Progenitor cell of endocrine pancreas (in vitro differentiated cells): ENCODE data around the gene MPIG6B. TPM values are rescaled to one million over a fixed set of nuclear protein-coding genes. Genes with fewer than 3 reads are reported as not detected.
A peak's percentile ranks its signal among the peaks of the same experiment; 100 is the strongest.

Source experiments
- DNase-seq: peaks from one replicate; pipeline ENCODE4 v3.0.0; 2021; ENCODE audit warnings: low spot score; ENCODE audit not compliant: unreplicated experiment
- H3K27ac Mint-ChIP-seq: 2 replicates; pipeline ENCODE4 v1.8.0; 2021; ENCODE audit warnings: mild to moderate bottlenecking, moderate library complexity, mixed read lengths
- H3K27me3 Mint-ChIP-seq: 2 replicates; pipeline ENCODE4 v1.8.0; 2021; ENCODE audit warnings: mixed read lengths
- H3K36me3 Mint-ChIP-seq: 2 replicates; pipeline ENCODE4 v1.8.0; 2022; ENCODE audit warnings: mixed read lengths; ENCODE audit not compliant: insufficient read depth
- H3K4me1 Mint-ChIP-seq: 2 replicates; pipeline ENCODE4 v1.8.0; 2021; ENCODE audit warnings: low read depth, mixed read lengths
- H3K4me3 Mint-ChIP-seq: 2 replicates; pipeline ENCODE4 v1.8.0; 2021; ENCODE audit warnings: low read depth, mild to moderate bottlenecking, moderate library complexity, mixed read lengths
- H3K9me3 Mint-ChIP-seq: 2 replicates; pipeline ENCODE4 v1.8.0; 2021; ENCODE audit warnings: low read depth, mixed read lengths
- total RNA-seq: library from RNA; stranded (reverse); gene quantifications from 2 replicates; pipeline ENCODE4 v1.2.1, GENCODE V29; 2021
- TF ChIP-seq, protein P1 (sequence below): fragments of 200-600 bp; sonication (generic); IDR thresholded peaks from one replicate; pipeline ENCODE4 v1.5.0; 2021; ENCODE audit warnings: antibody characterized with exemption, mild to moderate bottlenecking; ENCODE audit not compliant: unreplicated experiment

MPIG6B gene
- total RNA-seq, 1 donor from 2014 or later = not detected

DNA sequence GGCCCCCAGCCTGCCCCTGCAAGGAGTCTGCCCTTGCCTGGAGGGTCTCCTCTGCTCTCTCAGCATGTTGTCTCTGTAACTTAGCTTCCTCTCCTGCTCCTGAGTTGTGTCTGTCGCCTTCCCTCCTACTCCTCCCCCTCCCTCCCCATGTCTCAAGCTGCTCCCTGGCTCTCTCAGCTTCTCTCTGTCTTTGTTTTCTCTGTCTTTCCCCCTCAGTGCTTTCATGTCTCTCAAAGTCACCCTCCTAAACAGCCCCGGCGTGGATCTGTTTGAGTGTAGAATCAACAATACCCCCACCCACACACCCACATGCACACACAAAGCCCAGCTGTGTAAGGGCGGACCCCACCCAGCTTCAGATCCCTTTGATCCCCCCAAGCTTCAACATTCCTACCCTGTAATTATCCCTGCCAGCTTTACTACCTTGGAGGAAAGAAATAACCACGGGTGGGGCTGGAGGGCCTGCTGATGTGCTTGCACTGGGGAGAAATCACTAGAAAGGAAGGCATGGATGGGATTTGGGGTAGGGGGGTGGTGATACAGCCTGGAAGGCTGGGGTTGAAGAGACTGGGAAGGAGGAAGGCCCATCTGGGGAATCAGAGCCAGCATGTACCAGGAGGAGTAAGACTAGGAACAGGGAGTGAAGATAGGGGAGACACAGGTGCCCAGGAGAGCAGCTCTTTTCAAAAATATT is 9.0 kb upstream of the MPIG6B start:
- DNase-seq = no peak
- Mint-ChIP-seq H3K4me3 (no peak overlapping the region), H3K27me3 (peaks cover 11% of the 10 kb centered on the region)

DNA sequence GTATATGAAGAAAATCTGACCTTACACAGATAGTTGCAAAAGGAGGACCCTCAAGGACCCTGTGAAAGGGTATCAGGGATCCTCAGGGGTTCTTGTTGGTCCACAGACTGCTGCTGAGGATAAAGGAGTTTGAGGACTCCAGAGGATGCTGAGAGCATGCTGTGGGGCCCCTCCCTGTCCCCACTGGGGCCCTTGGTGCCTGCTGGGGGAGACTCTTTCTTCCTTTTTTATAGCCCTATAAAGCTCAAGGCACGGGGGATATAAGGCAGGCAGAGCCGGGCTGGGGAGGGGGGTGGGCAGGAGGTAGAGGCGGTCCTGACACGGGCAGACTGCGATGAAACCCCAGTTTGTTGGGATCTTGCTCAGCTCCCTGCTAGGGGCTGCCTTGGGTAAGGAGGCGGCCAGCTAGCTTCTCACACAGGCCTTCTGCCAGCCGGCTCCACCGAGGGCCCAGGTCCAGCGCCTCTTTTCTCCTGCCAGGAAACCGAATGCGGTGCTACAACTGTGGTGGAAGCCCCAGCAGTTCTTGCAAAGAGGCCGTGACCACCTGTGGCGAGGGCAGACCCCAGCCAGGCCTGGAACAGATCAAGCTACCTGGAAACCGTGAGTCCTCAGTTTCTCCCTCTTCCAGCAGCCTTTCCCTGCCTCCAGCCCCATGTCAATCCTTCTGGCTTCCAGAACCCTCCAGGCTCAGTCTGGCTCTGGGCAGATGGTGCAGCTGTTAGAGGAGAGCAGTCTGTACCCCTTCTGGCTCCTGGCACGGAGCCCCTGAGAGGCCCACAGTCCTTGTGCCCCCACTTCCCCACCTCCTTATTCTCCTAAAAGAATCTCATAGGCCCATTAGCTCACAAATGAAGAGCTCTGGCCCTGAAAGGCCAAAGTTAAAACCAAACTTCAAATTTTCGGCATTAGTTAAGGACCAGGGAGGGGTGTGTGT is 7.9 kb upstream of the MPIG6B start, which contains the start of gene LY6G6D:
LY6G6D (plus strand) TSS at position 327 of the 937 bp plus-strand sequence; CDS start at position 335, 8 bp downstream.
- no peak for DNase-seq
- Mint-ChIP-seq H3K4me1 (peaks cover 32% of the 10 kb centered on the region), H3K27me3 (peaks cover 11% of the 10 kb centered on the region), H3K9me3 (no peaks in the 10 kb centered on the region), H3K36me3 (no peaks in the 10 kb centered on the region), H3K27ac (peak within 1 kb of the TSS; percentile 88), H3K4me3 (no peak within 1 kb of the TSS)
- TF ChIP-seq, protein P1, sequence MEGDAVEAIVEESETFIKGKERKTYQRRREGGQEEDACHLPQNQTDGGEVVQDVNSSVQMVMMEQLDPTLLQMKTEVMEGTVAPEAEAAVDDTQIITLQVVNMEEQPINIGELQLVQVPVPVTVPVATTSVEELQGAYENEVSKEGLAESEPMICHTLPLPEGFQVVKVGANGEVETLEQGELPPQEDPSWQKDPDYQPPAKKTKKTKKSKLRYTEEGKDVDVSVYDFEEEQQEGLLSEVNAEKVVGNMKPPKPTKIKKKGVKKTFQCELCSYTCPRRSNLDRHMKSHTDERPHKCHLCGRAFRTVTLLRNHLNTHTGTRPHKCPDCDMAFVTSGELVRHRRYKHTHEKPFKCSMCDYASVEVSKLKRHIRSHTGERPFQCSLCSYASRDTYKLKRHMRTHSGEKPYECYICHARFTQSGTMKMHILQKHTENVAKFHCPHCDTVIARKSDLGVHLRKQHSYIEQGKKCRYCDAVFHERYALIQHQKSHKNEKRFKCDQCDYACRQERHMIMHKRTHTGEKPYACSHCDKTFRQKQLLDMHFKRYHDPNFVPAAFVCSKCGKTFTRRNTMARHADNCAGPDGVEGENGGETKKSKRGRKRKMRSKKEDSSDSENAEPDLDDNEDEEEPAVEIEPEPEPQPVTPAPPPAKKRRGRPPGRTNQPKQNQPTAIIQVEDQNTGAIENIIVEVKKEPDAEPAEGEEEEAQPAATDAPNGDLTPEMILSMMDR = no peak

More for the DNA sequence above, 9.0 kb upstream of the MPIG6B start:
- Mint-ChIP-seq H3K9me3 (no peaks in the 10 kb centered on the region), H3K36me3 (no peaks in the 10 kb centered on the region), H3K4me1 (peaks cover 32% of the 10 kb centered on the region), H3K27ac (peak overlapping the region; percentile 88)
- TF ChIP-seq, protein P1 = no peak

DNA sequence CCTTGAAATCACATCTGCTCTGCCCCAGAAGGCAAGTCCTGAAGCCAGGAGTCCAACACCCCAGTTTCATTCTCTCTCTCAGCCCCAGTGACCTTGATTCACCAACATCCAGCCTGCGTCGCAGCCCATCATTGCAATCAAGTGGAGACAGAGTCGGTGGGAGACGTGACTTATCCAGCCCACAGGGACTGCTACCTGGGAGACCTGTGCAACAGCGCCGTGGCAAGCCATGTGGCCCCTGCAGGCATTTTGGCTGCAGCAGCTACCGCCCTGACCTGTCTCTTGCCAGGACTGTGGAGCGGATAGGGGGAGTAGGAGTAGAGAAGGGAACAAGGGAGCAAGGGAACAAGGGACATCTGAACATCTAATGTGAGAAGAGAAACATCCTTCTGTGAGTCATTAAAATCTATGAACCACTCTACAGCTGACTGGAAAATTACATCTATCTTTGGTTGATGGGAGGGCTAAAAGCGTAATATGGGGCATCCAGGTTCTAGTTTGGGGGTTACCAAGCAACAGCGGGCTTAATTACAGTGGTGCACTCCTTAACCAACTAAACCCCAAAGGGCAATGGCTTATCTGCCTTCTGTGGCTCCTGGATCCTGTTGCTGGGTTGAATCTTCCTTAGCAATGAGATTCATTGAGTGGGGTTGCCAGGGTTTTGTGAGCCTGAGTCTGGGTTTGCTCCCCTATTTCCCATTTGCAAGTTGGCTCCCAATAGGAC is 5.5 kb upstream of the MPIG6B start:
- no peaks in the 10 kb centered on the region for H3K9me3 Mint-ChIP-seq
- H3K4me3 Mint-ChIP-seq = no peak overlapping the region
- peak; percentile 34 for DNase-seq
- H3K27ac Mint-ChIP-seq = no peak overlapping the region
- H3K36me3 Mint-ChIP-seq = no peaks in the 10 kb centered on the region
- peaks cover 5% of the 10 kb centered on the region for H3K27me3 Mint-ChIP-seq
- peaks cover 30% of the 10 kb centered on the region for H3K4me1 Mint-ChIP-seq
- TF ChIP-seq, protein P1 = peak; percentile 57

DNA sequence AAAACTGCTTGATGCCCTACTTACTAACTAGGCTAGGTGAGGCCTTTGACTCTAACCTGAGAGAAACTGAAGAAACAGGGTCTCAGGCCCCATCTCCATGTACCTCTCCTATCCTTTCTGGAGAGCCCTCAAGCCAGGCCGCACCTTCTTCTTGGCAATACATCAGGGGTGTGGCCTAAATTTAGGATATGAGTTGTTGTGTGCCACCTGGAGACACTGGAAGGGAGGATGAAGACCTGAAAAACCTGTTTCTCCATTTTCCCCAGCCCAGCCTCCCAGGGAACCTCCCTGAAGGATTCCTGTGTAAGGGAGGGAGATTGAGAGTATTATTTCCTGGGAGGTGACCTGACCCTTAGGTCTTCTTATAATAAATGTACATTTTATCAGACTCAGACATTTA is 4.9 kb upstream of the MPIG6B start:
- TF ChIP-seq, protein P1 = no peak
- Mint-ChIP-seq H3K4me3 (no peak overlapping the region), H3K27me3 (peaks cover under 1% of the 10 kb centered on the region), H3K36me3 (no peaks in the 10 kb centered on the region), H3K27ac (peak overlapping the region; percentile 65), H3K9me3 (no peaks in the 10 kb centered on the region), H3K4me1 (peaks cover 26% of the 10 kb centered on the region)
- DNase-seq = no peak

DNA sequence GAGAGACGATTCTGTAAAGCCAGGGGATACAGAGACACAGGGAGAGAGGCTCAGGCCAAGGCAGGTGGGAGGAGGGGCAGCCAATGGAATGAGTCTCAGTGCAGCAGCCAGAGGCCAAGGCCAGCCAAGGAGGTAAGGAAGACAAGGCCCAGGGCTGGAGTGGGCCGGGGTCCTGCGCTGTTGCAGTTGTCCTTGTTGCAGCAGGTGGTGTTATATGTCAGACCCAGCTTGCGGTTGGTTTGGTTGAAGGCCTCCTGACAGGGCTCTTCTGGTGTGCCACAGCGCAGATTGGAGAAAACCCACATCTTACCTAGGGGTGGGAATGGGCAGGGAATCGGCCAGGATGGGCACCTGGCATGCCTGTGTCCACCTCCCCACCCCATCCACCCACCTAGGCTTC is 4.2 kb upstream of the MPIG6B start:
- TF ChIP-seq, protein P1 = no peak
- no peak for DNase-seq
- Mint-ChIP-seq H3K27me3 (no peaks in the 10 kb centered on the region), H3K9me3 (no peaks in the 10 kb centered on the region), H3K4me3 (no peak overlapping the region), H3K4me1 (peaks cover 22% of the 10 kb centered on the region), H3K36me3 (peaks cover under 1% of the 10 kb centered on the region), H3K27ac (peak overlapping the region; percentile 65)
